OCI-LY3 (cell line): ENCODE measurements around the gene MAGEA9.

Experiments used
- H2AFZ ChIP-seq: fragments of 200-600, 300-600 bp; shearing (Covaris generic); 2 replicates; pipeline ENCODE4 v1.6.0; 2014; ENCODE audit warnings: antibody characterized with exemption, low read depth, low read length
- H3K27ac ChIP-seq: fragments of 200-600, 300-600 bp; sonication (generic); 2 replicates; pipeline ENCODE4 v1.5.1; 2014; ENCODE audit warnings: mild to moderate bottlenecking, low read length, moderate library complexity, mixed read lengths
- H3K27me3 ChIP-seq: fragments of 200-600, 300-600 bp; sonication (generic); 2 replicates; pipeline ENCODE4 v1.6.1; 2014; ENCODE audit warnings: low read depth, low read length, mixed read lengths
- H3K36me3 ChIP-seq: fragments of 200-600, 300-600 bp; sonication (generic); replicated peaks from 2 replicates; pipeline ENCODE3; 2014; ENCODE audit warnings: low read depth, low read length, mixed read lengths
- H3K4me1 ChIP-seq: fragments of 300-600, 200-600 bp; sonication (generic); 2 replicates; pipeline ENCODE4 v1.6.1; 2014; ENCODE audit warnings: low read length, mixed read lengths
- H3K4me2 ChIP-seq: fragments of 200-600, 300-600 bp; sonication (generic); 2 replicates; pipeline ENCODE4 v1.6.1; 2014; ENCODE audit warnings: low read length, mixed read lengths
- H3K4me3 ChIP-seq: fragments of 300-600, 200-600 bp; sonication (generic); 2 replicates; pipeline ENCODE4 v1.5.1; 2014; ENCODE audit warnings: antibody characterized with exemption, mild to moderate bottlenecking, low read length, moderate library complexity
- H3K79me2 ChIP-seq: fragments of 300-600, 200-600 bp; shearing (Covaris generic); 2 replicates; pipeline ENCODE4 v1.6.1; 2014; ENCODE audit warnings: mild to moderate bottlenecking, low read length, mixed read lengths
- H3K9ac ChIP-seq: fragments of 300-600, 200-600 bp; shearing (Covaris generic); 2 replicates; pipeline ENCODE4 v1.6.0; 2014; ENCODE audit warnings: mild to moderate bottlenecking, low read length, moderate library complexity
- H3K9me3 ChIP-seq: fragments of 200-600, 300-600 bp; shearing (Covaris generic); 2 replicates; pipeline ENCODE4 v1.6.1; 2014; ENCODE audit warnings: low read length, mixed read lengths; ENCODE audit not compliant: insufficient read depth
- H4K20me1 ChIP-seq: fragments of 200-600, 300-600 bp; sonication (generic); 2 replicates; pipeline ENCODE4 v1.6.1; 2016; ENCODE audit warnings: low read length, mixed read lengths; ENCODE audit not compliant: insufficient read depth
- CTCF ChIP-seq: fragments of 200-600, 300-600 bp; sonication (generic); IDR thresholded peaks from 2 replicates; pipeline ENCODE4 v1.5.1; 2014; ENCODE audit warnings: antibody characterized with exemption, low read length, low read depth
- EZH2phosphoT487 ChIP-seq: fragments of 200-600 bp; shearing (Covaris generic); IDR thresholded peaks from 2 replicates; pipeline ENCODE4 v1.6.1; 2018; ENCODE audit warnings: antibody characterized with exemption, mixed run types, low read depth

Gene MAGEA9

GRCh38 chrX:149803458-149804062 is 21.8 kb downstream of the MAGEA9 start:
- no peaks in the 10 kb centered on the region for H3K27me3 ChIP-seq
- no peak for TF ChIP-seq EZH2phosphoT487
- no peak for TF ChIP-seq CTCF

GRCh38 chrX:149804102-149804501 is 22.4 kb downstream of the MAGEA9 start:
- H3K36me3 ChIP-seq = no peaks in the 10 kb centered on the region
- H3K4me2 ChIP-seq = no peak overlapping the region
- no peak overlapping the region for H3K9ac ChIP-seq
- H3K9me3 ChIP-seq = no peaks in the 10 kb centered on the region
- no peak overlapping the region for H2AFZ ChIP-seq
- no peaks in the 10 kb centered on the region for H3K27me3 ChIP-seq
- peaks cover 10% of the 10 kb centered on the region; the same call in 1 of the 2 replicates for H3K4me1 ChIP-seq
- no peak for TF ChIP-seq EZH2phosphoT487
- no peak for TF ChIP-seq CTCF
- no peak overlapping the region for H3K4me3 ChIP-seq
- no peaks in the 10 kb centered on the region for H3K79me2 ChIP-seq
- H4K20me1 ChIP-seq = no peaks in the 10 kb centered on the region
- no peak overlapping the region for H3K27ac ChIP-seq

More at GRCh38 chrX:149803458-149804062, 21.8 kb downstream of the MAGEA9 start:
- Histone ChIP-seq H3K4me2 (no peak overlapping the region), H3K36me3 (no peaks in the 10 kb centered on the region), H3K4me3 (no peak overlapping the region), H2AFZ (no peak overlapping the region), H4K20me1 (no peaks in the 10 kb centered on the region), H3K9me3 (no peaks in the 10 kb centered on the region), H3K79me2 (no peaks in the 10 kb centered on the region), H3K9ac (no peak overlapping the region), H3K27ac (no peak overlapping the region), H3K4me1 (peaks cover 13% of the 10 kb centered on the region; the same call in 1 of the 2 replicates)

- no peaks in the 10 kb centered on the region for H3K27me3 ChIP-seq
- TF ChIP-seq EZH2phosphoT487 = no peak
- no peak for TF ChIP-seq CTCF
- H3K36me3 ChIP-seq = no peaks in the 10 kb centered on the region
- no peaks in the 10 kb centered on the region for H4K20me1 ChIP-seq
- no peaks in the 10 kb centered on the region for H3K9me3 ChIP-seq
- no peak overlapping the region for H3K9ac ChIP-seq
- no peak overlapping the region for H3K27ac ChIP-seq
- H3K4me1 ChIP-seq = no peaks in the 10 kb centered on the region
- no peak overlapping the region for H3K4me2 ChIP-seq
- H2AFZ ChIP-seq = no peak overlapping the region
- no peaks in the 10 kb centered on the region for H3K79me2 ChIP-seq
- H3K4me3 ChIP-seq = no peak overlapping the region
These were observed 26.2 kb downstream of the MAGEA9 start for GRCh38 chrX:149807747-149808458.

- Histone ChIP-seq H3K4me3 (no peak overlapping the region), H3K79me2 (no peaks in the 10 kb centered on the region), H3K4me1 (no peaks in the 10 kb centered on the region), H4K20me1 (no peaks in the 10 kb centered on the region), H3K4me2 (no peak overlapping the region), H2AFZ (no peak overlapping the region), H3K27ac (no peak overlapping the region), H3K27me3 (peaks cover 6% of the 10 kb centered on the region; the same call in 1 of the 2 replicates), H3K9ac (no peak overlapping the region), H3K36me3 (no peaks in the 10 kb centered on the region), H3K9me3 (no peaks in the 10 kb centered on the region)
- TF ChIP-seq EZH2phosphoT487 = no peak
- no peak for TF ChIP-seq CTCF
These were observed 36.9 kb downstream of the MAGEA9 start for GRCh38 chrX:149818652-149819051.
